ENCODE data around the gene SZT2. TPM values are rescaled to one million over a fixed set of nuclear protein-coding genes. Genes with fewer than 3 reads are reported as not detected.

The SZT2 gene
- polyA plus RNA-seq, 4 donors, result 8.9 to 23.7 (median 19.0) TPM

- Histone ChIP-seq H3K4me3 (ENCODE audit: low read depth in 1 of 3, low read length in 3 of 3) (no peak overlapping the region), H3K27ac (ENCODE audit: low read depth in 1 of 3, low read length in 2 of 3) (peak overlapping the region in 1 of 3 donors; percentile 22), H3K4me1 (ENCODE audit: control insufficient read depth in 3 of 3, insufficient read depth in 2 of 3, low read depth in 1 of 3, low read length in 2 of 3) (peaks cover 2 to 12% (median 8%) of the 10 kb centered on the region in 3 donors), H3K36me3 (ENCODE audit: control insufficient read depth in 3 of 3, insufficient read depth in 2 of 3, low read depth in 1 of 3, low read length in 3 of 3) (peaks cover 0 to 2% (median 0%) of the 10 kb centered on the region in 3 donors), H3K9me3 (ENCODE audit: control insufficient read depth in 2 of 2, insufficient read depth in 1 of 2, low read depth in 1 of 2, low read length in 1 of 2) (no peaks in the 10 kb centered on the region), H3K27me3 (ENCODE audit: control insufficient read depth in 3 of 3, insufficient read depth in 3 of 3, low read length in 3 of 3) (no peaks in the 10 kb centered on the region)
- no peak for FAIRE-seq
- 21 to 58% (median 35%) methylated on average over 4 of the region's 4 CpGs for WGBS, 3 donors
- DNase-seq, result peak in 1 of 2 donors; percentile 47
Measured at GRCh38 chr1:43373066-43373940, 16.4 kb upstream of the SZT2 start.

- WGBS, 3 donors, result 88 to 93% (median 88%) methylated on average over 7 of the region's 7 CpGs
- Histone ChIP-seq H3K27ac (ENCODE audit: low read depth in 1 of 3, low read length in 2 of 3) (no peak overlapping the region), H3K36me3 (ENCODE audit: control insufficient read depth in 3 of 3, insufficient read depth in 2 of 3, low read depth in 1 of 3, low read length in 3 of 3) (peaks cover 0 to 2% (median 2%) of the 10 kb centered on the region in 3 donors), H3K9me3 (ENCODE audit: control insufficient read depth in 2 of 2, insufficient read depth in 1 of 2, low read depth in 1 of 2, low read length in 1 of 2) (no peaks in the 10 kb centered on the region), H3K4me1 (ENCODE audit: control insufficient read depth in 3 of 3, insufficient read depth in 2 of 3, low read depth in 1 of 3, low read length in 2 of 3) (peaks cover 2 to 4% (median 3%) of the 10 kb centered on the region in 3 donors), H3K27me3 (ENCODE audit: control insufficient read depth in 3 of 3, insufficient read depth in 3 of 3, low read length in 3 of 3) (no peaks in the 10 kb centered on the region), H3K4me3 (ENCODE audit: low read depth in 1 of 3, low read length in 3 of 3) (no peak overlapping the region)
- DNase-seq, result no peak
- FAIRE-seq, result no peak
Measured at GRCh38 chr1:43376723-43377235, 12.9 kb upstream of the SZT2 start.

DNA sequence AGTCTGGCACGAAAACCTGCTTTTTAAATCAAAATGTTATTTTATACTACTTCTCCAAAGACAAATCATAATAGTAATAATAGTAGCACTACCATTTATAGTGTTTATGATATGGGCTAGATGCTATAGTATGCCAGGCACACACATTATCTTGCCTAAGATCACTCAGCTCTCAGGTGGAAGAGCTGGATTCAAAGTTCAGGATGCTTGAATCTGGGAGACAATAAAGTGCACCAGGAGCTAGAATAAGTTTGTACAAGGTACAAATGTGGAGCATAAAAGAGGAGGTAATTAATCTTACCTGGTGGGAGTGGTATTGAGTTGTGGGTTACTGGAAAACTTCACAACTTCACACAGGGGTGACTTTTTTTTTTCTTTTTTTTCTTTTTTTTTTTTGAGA is 11.9 kb upstream of the SZT2 start:
- no peak overlapping the region for H3K4me3 ChIP-seq (ENCODE audit: low read depth in 1 of 3, low read length in 3 of 3)
- 68 to 86% (median 79%) methylated on average over 1 of the region's 1 CpG for WGBS, 3 donors
- DNase-seq (peak in 1 of 2 donors; percentile 70), FAIRE-seq (no peak)
- no peaks in the 10 kb centered on the region for H3K27me3 ChIP-seq (ENCODE audit: control insufficient read depth in 3 of 3, insufficient read depth in 3 of 3, low read length in 3 of 3)
- H3K27ac ChIP-seq (ENCODE audit: low read depth in 1 of 3, low read length in 2 of 3), result no peak overlapping the region
- no peaks in the 10 kb centered on the region for H3K9me3 ChIP-seq (ENCODE audit: control insufficient read depth in 2 of 2, insufficient read depth in 1 of 2, low read depth in 1 of 2, low read length in 1 of 2)
- H3K4me1 ChIP-seq (ENCODE audit: control insufficient read depth in 3 of 3, insufficient read depth in 2 of 3, low read depth in 1 of 3, low read length in 2 of 3), result peaks cover 3 to 5% (median 4%) of the 10 kb centered on the region in 3 donors
- H3K36me3 ChIP-seq (ENCODE audit: control insufficient read depth in 3 of 3, insufficient read depth in 2 of 3, low read depth in 1 of 3, low read length in 3 of 3), result peaks cover 0 to 10% (median 2%) of the 10 kb centered on the region in 3 donors

GRCh38 chr1:43379476-43379875 is 10.2 kb upstream of the SZT2 start:
- WGBS, 3 donors, result 92 to 98% (median 95%) methylated on average over 1 of the region's 1 CpG
- Histone ChIP-seq H3K27ac (ENCODE audit: low read depth in 1 of 3, low read length in 2 of 3) (no peak overlapping the region), H3K36me3 (ENCODE audit: control insufficient read depth in 3 of 3, insufficient read depth in 2 of 3, low read depth in 1 of 3, low read length in 3 of 3) (peaks cover 6 to 21% (median 7%) of the 10 kb centered on the region in 3 donors), H3K9me3 (ENCODE audit: control insufficient read depth in 2 of 2, insufficient read depth in 1 of 2, low read depth in 1 of 2, low read length in 1 of 2) (no peaks in the 10 kb centered on the region), H3K27me3 (ENCODE audit: control insufficient read depth in 3 of 3, insufficient read depth in 3 of 3, low read length in 3 of 3) (no peaks in the 10 kb centered on the region), H3K4me3 (ENCODE audit: low read depth in 1 of 3, low read length in 3 of 3) (no peak overlapping the region), H3K4me1 (ENCODE audit: control insufficient read depth in 3 of 3, insufficient read depth in 2 of 3, low read depth in 1 of 3, low read length in 2 of 3) (peaks cover 0 to 3% (median 3%) of the 10 kb centered on the region in 3 donors)
- FAIRE-seq (no peak), DNase-seq (no peak)

DNA sequence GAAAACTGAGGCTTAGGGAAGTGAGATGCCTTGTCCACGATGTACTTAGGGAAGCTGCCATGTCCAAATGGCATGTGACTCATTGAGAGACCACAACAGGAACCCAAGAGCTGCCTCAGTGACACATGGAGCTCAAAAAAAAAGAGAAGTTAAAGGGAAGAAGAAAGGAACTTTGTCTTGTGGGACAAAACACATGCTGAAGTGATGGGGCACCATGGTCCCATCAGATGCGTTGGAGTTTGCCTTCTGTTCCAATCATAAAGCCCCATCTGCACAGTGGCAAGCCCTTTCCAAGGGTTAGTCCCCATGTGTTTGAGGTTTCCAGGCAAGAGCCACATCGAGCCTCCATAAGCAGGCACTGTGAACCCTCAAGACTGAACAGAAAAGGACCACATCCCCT is 8.1 kb upstream of the SZT2 start:
- FAIRE-seq (no peak), DNase-seq (no peak)
- Histone ChIP-seq H3K4me3 (ENCODE audit: low read depth in 1 of 3, low read length in 3 of 3) (no peak overlapping the region), H3K27me3 (ENCODE audit: control insufficient read depth in 3 of 3, insufficient read depth in 3 of 3, low read length in 3 of 3) (no peaks in the 10 kb centered on the region), H3K9me3 (ENCODE audit: control insufficient read depth in 2 of 2, insufficient read depth in 1 of 2, low read depth in 1 of 2, low read length in 1 of 2) (no peaks in the 10 kb centered on the region), H3K36me3 (ENCODE audit: control insufficient read depth in 3 of 3, insufficient read depth in 2 of 3, low read depth in 1 of 3, low read length in 3 of 3) (peaks cover 16 to 30% (median 19%) of the 10 kb centered on the region in 3 donors), H3K27ac (ENCODE audit: low read depth in 1 of 3, low read length in 2 of 3) (peak overlapping the region in 1 of 3 donors; percentile 6), H3K4me1 (ENCODE audit: control insufficient read depth in 3 of 3, insufficient read depth in 2 of 3, low read depth in 1 of 3, low read length in 2 of 3) (peaks cover 0 to 3% (median 3%) of the 10 kb centered on the region in 3 donors)
- 65 to 71% (median 68%) methylated on average over 3 of the region's 3 CpGs for WGBS, 3 donors

GRCh38 chr1:43382027-43382779 is 7.5 kb upstream of the SZT2 start:
- DNase-seq (peak; percentile 30 to 66), FAIRE-seq (no peak)
- 36 to 53% (median 42%) methylated on average over 6 of the region's 6 CpGs for WGBS, 3 donors
- Histone ChIP-seq H3K4me1 (ENCODE audit: control insufficient read depth in 3 of 3, insufficient read depth in 2 of 3, low read depth in 1 of 3, low read length in 2 of 3) (peaks cover 0 to 3% (median 3%) of the 10 kb centered on the region in 3 donors), H3K4me3 (ENCODE audit: low read depth in 1 of 3, low read length in 3 of 3) (no peak overlapping the region), H3K9me3 (ENCODE audit: control insufficient read depth in 2 of 2, insufficient read depth in 1 of 2, low read depth in 1 of 2, low read length in 1 of 2) (no peaks in the 10 kb centered on the region), H3K36me3 (ENCODE audit: control insufficient read depth in 3 of 3, insufficient read depth in 2 of 3, low read depth in 1 of 3, low read length in 3 of 3) (peaks cover 16 to 33% (median 20%) of the 10 kb centered on the region in 3 donors), H3K27me3 (ENCODE audit: control insufficient read depth in 3 of 3, insufficient read depth in 3 of 3, low read length in 3 of 3) (no peaks in the 10 kb centered on the region), H3K27ac (ENCODE audit: low read depth in 1 of 3, low read length in 2 of 3) (peak overlapping the region in 2 of 3 donors; percentile 6 to 17)

GRCh38 chr1:43383449-43383848 is 6.2 kb upstream of the SZT2 start:
- no peak overlapping the region for H3K27ac ChIP-seq (ENCODE audit: low read depth in 1 of 3, low read length in 2 of 3)
- peaks cover 0 to 9% (median 4%) of the 10 kb centered on the region in 3 donors for H3K4me1 ChIP-seq (ENCODE audit: control insufficient read depth in 3 of 3, insufficient read depth in 2 of 3, low read depth in 1 of 3, low read length in 2 of 3)
- 64 to 94% (median 92%) methylated on average over 2 of the region's 2 CpGs for WGBS, 3 donors
- H3K9me3 ChIP-seq (ENCODE audit: control insufficient read depth in 2 of 2, insufficient read depth in 1 of 2, low read depth in 1 of 2, low read length in 1 of 2), result no peaks in the 10 kb centered on the region
- peaks cover 19 to 35% (median 20%) of the 10 kb centered on the region in 3 donors for H3K36me3 ChIP-seq (ENCODE audit: control insufficient read depth in 3 of 3, insufficient read depth in 2 of 3, low read depth in 1 of 3, low read length in 3 of 3)
- H3K27me3 ChIP-seq (ENCODE audit: control insufficient read depth in 3 of 3, insufficient read depth in 3 of 3, low read length in 3 of 3), result no peaks in the 10 kb centered on the region
- H3K4me3 ChIP-seq (ENCODE audit: low read depth in 1 of 3, low read length in 3 of 3), result no peak overlapping the region
- DNase-seq (peak in 1 of 2 donors; percentile 32), FAIRE-seq (no peak)

DNA sequence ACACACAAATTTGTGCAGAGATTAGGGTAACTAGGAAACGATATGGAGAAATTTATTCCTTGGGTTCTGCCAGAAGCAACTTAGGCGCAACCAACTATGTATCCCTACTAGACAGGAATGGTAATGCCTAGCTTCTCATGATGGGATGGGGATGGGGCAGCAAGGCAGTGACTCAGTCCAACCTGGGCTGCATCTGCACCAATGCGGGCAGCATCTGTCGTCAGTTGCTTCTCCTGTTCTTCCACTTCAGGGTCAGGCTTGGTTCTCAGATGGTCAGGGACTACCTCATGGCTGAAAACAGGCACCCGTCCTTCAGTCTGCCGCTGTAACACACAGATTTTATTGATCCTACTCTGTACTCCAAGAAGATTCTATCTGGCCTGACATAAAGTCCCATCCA is 3.0 kb upstream of the SZT2 start:
- H3K4me3 ChIP-seq (ENCODE audit: low read depth in 1 of 3, low read length in 3 of 3), result no peak overlapping the region
- WGBS, 3 donors, result 93 to 97% (median 97%) methylated on average over 6 of the region's 6 CpGs
- DNase-seq (no peak), FAIRE-seq (no peak)
- H3K4me1 ChIP-seq (ENCODE audit: control insufficient read depth in 3 of 3, insufficient read depth in 2 of 3, low read depth in 1 of 3, low read length in 2 of 3), result peaks cover 2 to 13% (median 11%) of the 10 kb centered on the region in 3 donors
- no peaks in the 10 kb centered on the region for H3K27me3 ChIP-seq (ENCODE audit: control insufficient read depth in 3 of 3, insufficient read depth in 3 of 3, low read length in 3 of 3)
- peaks cover 19 to 34% (median 20%) of the 10 kb centered on the region in 3 donors for H3K36me3 ChIP-seq (ENCODE audit: control insufficient read depth in 3 of 3, insufficient read depth in 2 of 3, low read depth in 1 of 3, low read length in 3 of 3)
- H3K9me3 ChIP-seq (ENCODE audit: control insufficient read depth in 2 of 2, insufficient read depth in 1 of 2, low read depth in 1 of 2, low read length in 1 of 2), result no peaks in the 10 kb centered on the region
- H3K27ac ChIP-seq (ENCODE audit: low read depth in 1 of 3, low read length in 2 of 3), result no peak overlapping the region
